Esophagus squamous epithelium (tissue), 4 donors: ENCODE measurements around the gene ANKRD44.

Experiments
- CTCF ChIP-seq, 6 experiments: fragments of 450-650 bp in 4 of 6; fragments of 200-600 bp in 2 of 6; sonication (generic) in 2 of 6; IDR thresholded peaks; one replicate each; pipeline ENCODE4 v1.5.1; 2016 to 2019; ENCODE audit warnings: antibody characterized with exemption in 6 of 6, mild to moderate bottlenecking in 4 of 6, moderate library complexity in 4 of 6
- POLR2A ChIP-seq, 4 donors: fragments of 450-650 bp; IDR thresholded peaks; one replicate each; pipeline ENCODE4 v1.6.1; 2017; ENCODE audit warnings: antibody characterized with exemption in 4 of 4, mild to moderate bottlenecking in 4 of 4, moderate library complexity in 3 of 4

- no peak for TF ChIP-seq CTCF (IDR thresholded peaks at IDR 0.05)
- no peak for TF ChIP-seq POLR2A (IDR thresholded peaks at IDR 0.05)
Observed at GRCh38 chr2:197240421-197241041, 70.0 kb downstream of the ANKRD44 start.
